GM19239 (cell line): ENCODE results near the gene LRP1B.

Experiments used
- DNase-seq: peaks from one replicate; pipeline ENCODE4 v3.0.0; 2011; ENCODE audit warnings: low spot score; ENCODE audit not compliant: insufficient read length
- FAIRE-seq: peaks from 2 replicates; lab custom pipeline; 2011; peaks lifted over from hg19 to GRCh38; lab: Jason Lieb, UNC

Gene LRP1B

GRCh38 chr2:141711627-141712026, 419.2 kb downstream of the LRP1B start:
- DNase-seq (no peak), FAIRE-seq (no peak)

GRCh38 chr2:141710589-141711239, 420.1 kb downstream of the LRP1B start:
- no peak for FAIRE-seq
- no peak for DNase-seq

- FAIRE-seq (no peak), DNase-seq (no peak)
Measured at GRCh38 chr2:141709756-141710155, 421.1 kb downstream of the LRP1B start.

- DNase-seq (no peak), FAIRE-seq (no peak)
Measured at GRCh38 chr2:141707486-141707885, 423.3 kb downstream of the LRP1B start.

- FAIRE-seq = no peak
- DNase-seq = no peak
Measured at GRCh38 chr2:141704541-141704940, 426.3 kb downstream of the LRP1B start.

GRCh38 chr2:141703501-141703900, 427.3 kb downstream of the LRP1B start:
- no peak for FAIRE-seq
- DNase-seq = no peak

- DNase-seq = no peak
- no peak for FAIRE-seq
Measured at GRCh38 chr2:141701618-141702017, 429.2 kb downstream of the LRP1B start.

- DNase-seq = no peak
- no peak for FAIRE-seq
Measured at GRCh38 chr2:141699573-141699972, 431.2 kb downstream of the LRP1B start.

GRCh38 chr2:141698500-141698899, 432.3 kb downstream of the LRP1B start:
- FAIRE-seq = no peak

GRCh38 chr2:141697035-141697434, 433.8 kb downstream of the LRP1B start:
- FAIRE-seq = no peak

More at GRCh38 chr2:141698500-141698899, 432.3 kb downstream of the LRP1B start:
- DNase-seq = no peak

GRCh38 chr2:141694180-141694579, 436.6 kb downstream of the LRP1B start:
- no peak for FAIRE-seq
- no peak for DNase-seq

More at GRCh38 chr2:141697035-141697434, 433.8 kb downstream of the LRP1B start:
- DNase-seq = no peak

- no peak for DNase-seq
- no peak for FAIRE-seq
Measured at GRCh38 chr2:141692829-141693228, 438.0 kb downstream of the LRP1B start.

GRCh38 chr2:141676139-141676538, 454.7 kb downstream of the LRP1B start:
- DNase-seq (no peak), FAIRE-seq (no peak)

- FAIRE-seq (no peak), DNase-seq (no peak)
Measured at GRCh38 chr2:141666191-141666590, 464.6 kb downstream of the LRP1B start.

GRCh38 chr2:141660232-141660631, 470.6 kb downstream of the LRP1B start:
- FAIRE-seq = no peak
- no peak for DNase-seq

GRCh38 chr2:141654311-141654710, 476.5 kb downstream of the LRP1B start:
- FAIRE-seq (no peak), DNase-seq (no peak)

- FAIRE-seq = no peak
- DNase-seq = no peak
Measured at GRCh38 chr2:141653184-141653583, 477.6 kb downstream of the LRP1B start.

GRCh38 chr2:141652308-141652707, 478.5 kb downstream of the LRP1B start:
- FAIRE-seq (no peak), DNase-seq (no peak)

- FAIRE-seq (no peak), DNase-seq (no peak)
Measured at GRCh38 chr2:141647353-141647752, 483.5 kb downstream of the LRP1B start.

GRCh38 chr2:141641462-141641861, 489.4 kb downstream of the LRP1B start:
- DNase-seq (no peak), FAIRE-seq (no peak)

GRCh38 chr2:141639809-141640208, 491.0 kb downstream of the LRP1B start:
- no peak for FAIRE-seq
- no peak for DNase-seq

- DNase-seq = no peak
- FAIRE-seq = no peak
Measured at GRCh38 chr2:141633132-141633531, 497.7 kb downstream of the LRP1B start.
